ENCODE results near the gene USP10.

DNA sequence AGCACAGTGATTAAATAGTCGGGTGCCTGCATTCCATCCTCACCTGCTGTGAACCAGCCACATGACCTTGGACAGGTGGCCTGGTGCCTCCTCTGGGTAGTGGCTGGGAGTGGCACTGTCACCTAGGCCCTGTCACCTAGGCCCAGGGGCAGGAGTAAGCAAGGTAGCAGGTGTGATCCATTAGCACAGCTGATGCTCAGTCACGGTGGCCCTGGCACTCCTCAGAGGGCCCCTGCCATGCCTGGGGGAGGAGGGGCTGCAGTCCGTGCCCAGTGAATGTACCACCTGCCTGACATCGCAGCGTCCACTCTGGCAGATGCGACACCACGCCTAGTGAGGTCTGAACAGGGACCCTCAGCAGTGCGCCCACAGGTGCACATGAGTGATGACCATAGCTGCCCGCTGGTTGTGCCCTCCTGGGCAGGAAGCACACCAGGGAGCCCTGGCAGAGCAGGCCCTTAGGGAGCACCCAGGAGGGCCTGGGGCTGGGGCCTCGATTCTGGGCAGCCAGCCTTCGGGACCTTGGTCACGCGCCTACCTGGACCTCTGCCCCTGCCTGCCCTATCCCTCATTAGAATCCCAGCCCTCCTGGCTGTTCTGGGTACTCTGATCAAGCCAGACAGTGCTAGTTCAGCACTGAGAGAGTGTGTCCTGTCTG is 86.9 kb downstream of the USP10 start:
- TF ChIP-seq YY1 (IDR thresholded peaks at IDR 0.05; ENCODE audit: insufficient read depth, insufficient read length) (no peak), ZNF274 (IDR thresholded peaks at IDR 0.05; ENCODE audit: low read depth, low read length) (no peak), SUZ12 (IDR thresholded peaks at IDR 0.05; ENCODE audit: extremely low read depth, insufficient read depth, insufficient read length) (no peak)

Data from NT2/D1 (cell line).